ENCODE data around the gene ZYX.

Gene ZYX

GRCh38 chr7:143362131-143363015 lies 18.8 kb upstream of the ZYX start, which contains the start of gene FAM131B:
TSS of gene FAM131B (minus strand) at chr7:143362713. CDS start at chr7:143362603, 110 bp downstream.
- DNase-seq, result no peak

- DNase-seq, result no peak
These were observed 17.9 kb upstream of the ZYX start for GRCh38 chr7:143363016-143363937.

GRCh38 chr7:143367972-143368371 lies 13.2 kb upstream of the ZYX start:
- no peak for DNase-seq

GRCh38 chr7:143368387-143368786 lies 12.8 kb upstream of the ZYX start:
- no peak for DNase-seq

GRCh38 chr7:143369678-143370651 lies 11.2 kb upstream of the ZYX start:
- DNase-seq, result no peak

GRCh38 chr7:143372070-143372469 lies 9.1 kb upstream of the ZYX start:
- DNase-seq, result peak in 1 of 2 experiments; percentile 37

- DNase-seq, result no peak
These were observed 7.8 kb upstream of the ZYX start for GRCh38 chr7:143373255-143373794.

GRCh38 chr7:143374561-143374960 lies 6.6 kb upstream of the ZYX start:
- no peak for DNase-seq

- DNase-seq, result peak in 1 of 2 experiments; percentile 29
These were observed 5.7 kb upstream of the ZYX start for GRCh38 chr7:143375298-143376034.

- DNase-seq, result no peak
These were observed 4.7 kb upstream of the ZYX start for GRCh38 chr7:143376396-143376795.

- no peak for DNase-seq
These were observed 1.4 kb upstream of the ZYX start for GRCh38 chr7:143379611-143380259.

- peak; percentile 53 to 82 for DNase-seq
These were observed 892 bp upstream of the ZYX start for GRCh38 chr7:143380260-143380645.

GRCh38 chr7:143381427-143382125 lies 431 bp downstream of the ZYX start:
- peak in 1 of 2 experiments; percentile 70 for DNase-seq

GRCh38 chr7:143382126-143382790 lies 1.1 kb downstream of the ZYX start:
- DNase-seq, result no peak

- no peak for DNase-seq
These were observed 1.9 kb downstream of the ZYX start for GRCh38 chr7:143382791-143383641.

GRCh38 chr7:143383642-143383957 lies 2.5 kb downstream of the ZYX start:
- DNase-seq, result no peak

- DNase-seq, result no peak
These were observed 3.0 kb downstream of the ZYX start for GRCh38 chr7:143384148-143384547.
